IMR-90 (cell line): ENCODE data around the gene MKS1.

ENCODE experiments used
- CEBPB ChIP-seq: IDR thresholded peaks from 2 replicates; pipeline ENCODE4 v1.6.1; 2012; ENCODE audit warnings: low read depth, low read length, improper control_type of control experiment
- CTCF ChIP-seq: conservative IDR thresholded peaks from 2 replicates; pipeline ENCODE4 v1.5.1; 2012; ENCODE audit warnings: mild to moderate bottlenecking, low read depth, low read length, improper control_type of control experiment
- MAZ ChIP-seq: IDR thresholded peaks from 2 replicates; pipeline ENCODE4 v1.6.1; 2012; ENCODE audit warnings: low read depth, mild to moderate bottlenecking, low read length, improper control_type of control experiment, moderate library complexity, borderline replicate concordance

GRCh38 chr17:58238147-58238634 lies 19.1 kb upstream of the MKS1 start, which contains the start of gene LPO:
- TF ChIP-seq CTCF, result no peak
- TF ChIP-seq MAZ, result no peak
- TF ChIP-seq CEBPB, result no peak
